ENCODE results near the gene BCL7A.

BCL7A gene

GRCh38 chr12:122001466-122002209, 20.0 kb upstream of the BCL7A start:
- no peak for DNase-seq (ENCODE audit: low read depth)

DNA sequence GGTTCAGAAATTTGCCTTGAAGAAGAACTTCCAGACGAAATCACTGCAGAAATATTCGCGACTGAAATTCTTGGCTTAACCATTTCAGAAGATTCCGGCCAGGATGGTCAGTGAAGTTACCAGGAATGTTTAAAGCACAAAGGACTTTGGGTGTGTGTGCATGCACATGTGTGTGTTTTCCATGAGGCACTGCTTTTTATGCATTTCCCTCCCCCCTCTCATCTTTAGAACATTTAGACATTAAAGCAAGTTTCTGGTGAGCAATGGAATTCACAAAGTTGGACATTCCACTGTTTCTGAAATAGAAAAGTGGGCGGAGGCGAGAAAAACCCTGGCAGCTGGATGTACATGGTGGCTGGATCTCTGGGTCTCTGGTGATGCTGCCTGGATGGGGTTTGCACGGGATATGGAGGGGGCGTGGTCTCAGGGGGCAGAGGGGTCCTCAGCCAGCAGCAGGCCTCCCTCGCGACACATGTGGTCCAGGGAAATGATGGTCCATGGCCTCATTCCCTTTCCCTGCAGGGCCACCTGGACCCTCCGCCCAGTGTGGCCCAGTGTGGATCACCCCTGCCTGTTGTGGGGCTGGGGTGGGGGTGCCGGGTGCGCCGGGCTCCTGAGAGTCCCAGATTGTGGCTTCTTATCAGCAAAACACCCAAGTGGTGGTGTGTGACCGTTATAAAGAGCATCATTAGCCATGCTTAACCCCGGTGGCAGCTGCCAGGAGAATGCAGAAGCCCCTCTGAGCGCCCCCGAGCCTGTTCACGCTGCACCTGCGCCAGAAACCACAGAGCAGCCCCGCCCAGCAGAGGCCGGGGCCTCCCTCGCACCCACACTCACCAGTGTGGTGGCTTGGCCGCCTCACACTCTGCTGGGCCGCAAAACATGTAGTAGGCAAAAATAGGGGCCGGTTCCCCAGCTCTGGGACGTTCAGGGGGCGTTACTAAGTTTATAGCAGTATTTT, 17.8 kb upstream of the BCL7A start:
- no peak for DNase-seq (ENCODE audit: low read depth)

- DNase-seq (ENCODE audit: low read depth): no peak
Observed at GRCh38 chr12:122004633-122005071, 17.0 kb upstream of the BCL7A start.

- no peak for DNase-seq (ENCODE audit: low read depth)
Observed at GRCh38 chr12:122005252-122005776, 16.4 kb upstream of the BCL7A start.

DNA sequence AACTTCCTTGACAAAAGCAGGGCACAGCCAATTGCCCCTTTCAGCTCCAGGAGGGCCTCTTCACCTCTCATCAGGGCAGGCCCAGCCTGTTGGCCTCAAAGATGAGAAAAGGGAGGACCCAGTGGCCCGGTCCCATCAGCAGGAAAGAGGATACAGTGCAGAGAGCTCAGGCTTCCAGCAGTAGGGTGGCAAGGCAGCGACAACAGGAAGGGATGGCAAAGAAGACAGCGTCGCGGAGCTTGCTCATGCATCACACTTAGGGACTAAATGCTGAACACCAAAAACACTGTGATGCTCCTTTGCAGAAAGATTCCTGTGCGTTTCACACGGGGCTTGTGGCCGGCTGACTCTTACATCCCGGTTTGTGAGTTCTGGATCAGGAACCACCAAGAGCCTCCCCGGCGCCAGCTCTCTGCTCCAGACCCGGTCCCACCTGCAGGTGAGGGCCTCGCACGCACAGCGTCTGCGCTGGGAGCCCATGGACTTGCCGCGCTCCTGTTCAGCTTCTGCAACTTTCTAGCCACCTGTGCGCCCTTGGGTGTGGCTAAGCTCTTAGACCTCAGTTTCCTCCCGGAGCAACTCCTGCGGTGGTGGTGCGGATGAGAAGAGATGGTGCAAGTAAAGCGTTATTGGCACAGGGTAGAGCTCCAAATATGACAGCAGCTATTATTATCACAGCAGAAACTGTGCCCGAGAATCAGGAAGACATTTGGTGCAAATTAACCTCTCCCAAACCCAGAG, 15.3 kb upstream of the BCL7A start:
- no peak for DNase-seq (ENCODE audit: low read depth)

DNA sequence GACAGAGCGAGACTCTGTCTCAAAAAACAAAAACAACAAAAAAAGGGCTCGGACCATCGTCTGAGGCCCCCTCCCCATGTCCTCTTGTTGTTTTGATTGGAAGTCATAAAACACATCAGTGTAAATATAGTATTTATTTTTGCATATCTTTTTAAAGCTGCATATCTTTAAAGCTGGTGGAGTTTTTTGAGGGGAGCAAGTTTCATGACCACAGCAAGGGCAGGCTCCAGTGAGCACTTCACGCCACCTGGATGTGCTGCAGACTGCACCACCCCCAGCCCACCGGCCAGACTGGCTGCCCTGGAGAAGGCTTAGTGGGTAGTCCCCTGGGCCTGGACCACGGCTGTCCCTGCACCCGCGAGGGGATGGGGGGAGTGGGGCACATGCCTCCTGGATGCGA, 11.9 kb upstream of the BCL7A start:
- no peak for DNase-seq (ENCODE audit: low read depth)

DNA sequence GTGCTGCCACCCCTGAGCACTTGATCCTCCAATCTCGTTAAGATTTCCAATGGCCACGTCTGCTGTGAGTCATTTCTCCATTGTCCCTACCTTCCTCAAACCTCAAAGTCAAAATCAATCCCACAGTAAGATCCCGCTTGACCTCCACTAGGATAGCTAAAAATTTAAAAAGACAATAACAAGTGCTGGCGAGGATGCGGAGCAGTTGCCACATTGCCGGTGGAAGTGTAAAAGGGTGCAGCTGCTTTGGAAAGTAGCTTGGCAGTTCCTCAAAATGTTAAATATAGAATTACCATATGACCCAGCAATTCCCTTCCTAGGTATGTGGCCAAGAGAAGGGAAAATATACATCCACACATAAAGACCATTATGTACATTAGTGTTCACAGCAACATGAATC, 9.5 kb upstream of the BCL7A start:
- no peak for DNase-seq (ENCODE audit: low read depth)

DNA sequence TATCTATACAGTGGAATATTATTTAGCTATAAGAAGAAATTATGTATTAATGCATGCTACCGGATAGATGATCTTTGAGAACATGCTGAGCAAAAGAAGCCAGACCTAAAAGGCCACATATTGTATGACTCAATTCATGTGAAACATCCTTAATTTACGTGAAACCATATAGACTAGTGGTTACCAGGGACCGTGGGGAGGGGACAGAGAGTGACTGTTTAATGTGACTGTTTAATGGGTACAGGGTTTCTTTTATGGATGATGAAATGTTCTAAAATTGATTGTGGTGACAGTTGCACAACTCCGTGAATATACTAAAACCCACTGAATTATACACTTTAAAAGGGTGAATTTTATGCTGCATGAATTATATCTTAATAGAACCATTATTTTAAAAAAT, 8.5 kb upstream of the BCL7A start:
- DNase-seq (ENCODE audit: low read depth): no peak

- DNase-seq (ENCODE audit: low read depth): no peak
Observed at GRCh38 chr12:122013791-122014590, 7.7 kb upstream of the BCL7A start.

DNA sequence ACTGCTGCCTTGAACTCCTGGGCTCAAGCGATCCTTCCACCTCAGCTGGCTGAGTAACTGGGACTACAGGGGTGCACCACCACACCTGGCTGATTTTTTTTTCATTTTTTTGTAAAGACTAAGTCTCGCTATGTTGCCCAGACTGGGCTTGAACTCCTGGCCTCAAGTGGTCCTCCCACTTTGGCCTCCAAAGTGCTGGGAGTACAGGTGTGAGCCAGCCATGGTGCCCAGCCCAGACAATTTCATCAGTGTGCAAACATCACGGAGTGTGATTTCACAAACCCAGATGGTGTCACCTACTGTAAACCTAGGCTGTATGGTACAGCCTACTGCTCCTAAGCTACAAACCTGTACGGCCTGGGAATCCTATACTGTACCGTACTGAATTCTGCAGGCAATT, 6.9 kb upstream of the BCL7A start:
- no peak for DNase-seq (ENCODE audit: low read depth)

GRCh38 chr12:122018457-122018856, 3.2 kb upstream of the BCL7A start:
- DNase-seq (ENCODE audit: low read depth): no peak

DNA sequence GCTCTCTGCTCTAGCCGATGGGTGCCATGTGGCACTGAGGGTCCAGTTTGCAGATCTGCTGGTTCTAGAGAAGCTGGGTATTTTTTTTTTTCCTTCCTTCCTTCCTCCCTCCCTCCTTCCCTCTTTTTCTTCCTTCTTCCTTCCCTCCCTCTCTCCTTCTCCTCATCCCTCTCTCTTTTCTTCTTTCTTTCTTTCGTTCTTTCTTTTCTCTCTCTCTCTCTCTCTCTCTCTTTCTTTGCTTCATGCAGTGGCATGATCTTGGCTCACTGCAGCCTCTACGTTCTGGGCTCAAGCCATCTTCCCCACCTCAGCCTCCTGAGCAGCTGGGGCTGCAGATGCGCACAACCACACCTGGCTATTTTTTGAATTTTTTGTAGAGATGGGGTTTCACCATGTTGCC, 2.7 kb upstream of the BCL7A start:
- DNase-seq (ENCODE audit: low read depth): no peak

DNA sequence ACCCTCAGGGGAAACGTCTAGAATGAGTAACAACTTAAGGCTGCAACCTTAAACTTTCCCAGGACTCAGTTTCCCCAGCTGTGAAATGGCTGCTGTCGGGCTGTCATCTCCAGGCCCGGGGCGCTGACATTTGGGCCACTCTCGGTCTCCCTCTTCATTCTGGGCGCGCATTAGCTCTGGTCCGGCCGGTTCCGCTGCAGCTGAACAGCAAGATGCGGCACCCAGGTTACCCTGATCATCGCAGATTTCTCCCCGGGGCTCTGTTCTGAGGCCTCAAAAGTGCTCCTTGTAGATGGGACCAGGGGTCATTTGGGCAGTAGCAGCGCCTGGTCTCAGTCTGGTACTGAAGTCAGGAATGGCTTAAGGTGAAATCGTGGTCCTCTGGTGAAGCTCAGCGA, 890 bp upstream of the BCL7A start:
- no peak for DNase-seq (ENCODE audit: low read depth)

GRCh38 chr12:122021193-122021821, 377 bp upstream of the BCL7A start:
- no peak for DNase-seq (ENCODE audit: low read depth)

DNA sequence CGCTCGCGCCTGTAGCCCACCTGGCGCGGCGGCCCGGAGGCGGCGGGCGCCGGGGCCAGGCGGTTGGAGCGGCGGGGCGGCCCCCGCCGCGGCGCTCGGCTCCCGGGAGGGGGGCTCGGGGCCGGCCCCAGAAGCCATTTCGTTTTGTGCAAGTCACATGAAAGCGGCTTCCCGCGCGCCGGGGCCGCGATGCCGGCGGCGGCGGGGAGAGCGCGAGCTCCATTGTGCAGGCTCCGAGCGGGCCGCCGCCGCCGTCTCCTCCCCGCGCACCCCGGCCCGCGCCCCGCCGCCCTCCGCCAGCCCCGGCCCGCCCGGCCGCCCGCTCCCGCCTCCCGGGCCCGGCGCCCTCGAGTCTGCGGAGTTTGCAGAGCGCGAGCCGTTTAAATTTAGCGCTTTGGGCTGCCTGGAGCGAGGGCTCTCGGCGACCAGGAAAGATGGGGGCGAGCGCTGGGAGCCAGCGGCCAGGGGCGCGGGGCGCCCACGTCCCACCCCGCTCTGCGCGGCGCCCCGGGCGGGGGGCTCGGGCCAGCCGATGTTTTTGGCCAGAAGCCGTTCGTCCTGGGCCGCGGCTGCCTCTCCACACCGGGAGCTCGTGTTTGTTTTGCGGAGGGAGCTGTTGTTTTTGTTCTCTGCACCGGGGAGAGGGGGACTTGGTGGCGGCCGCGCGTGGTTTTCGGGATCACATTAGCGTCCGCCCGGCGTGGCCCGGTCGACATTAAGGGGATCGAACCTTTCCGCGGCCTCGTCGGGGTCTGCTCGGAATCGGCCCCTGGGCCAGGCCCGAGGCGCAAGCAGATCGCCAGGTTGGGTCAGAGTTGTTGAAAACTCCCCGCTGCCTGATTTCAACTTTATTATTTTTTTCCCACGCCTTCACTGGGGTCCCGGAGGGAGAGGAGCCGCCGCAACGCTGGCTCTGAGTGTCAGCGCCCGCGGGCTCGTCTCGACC, 982 bp downstream of the BCL7A start:
- no peak for DNase-seq (ENCODE audit: low read depth)

DNA sequence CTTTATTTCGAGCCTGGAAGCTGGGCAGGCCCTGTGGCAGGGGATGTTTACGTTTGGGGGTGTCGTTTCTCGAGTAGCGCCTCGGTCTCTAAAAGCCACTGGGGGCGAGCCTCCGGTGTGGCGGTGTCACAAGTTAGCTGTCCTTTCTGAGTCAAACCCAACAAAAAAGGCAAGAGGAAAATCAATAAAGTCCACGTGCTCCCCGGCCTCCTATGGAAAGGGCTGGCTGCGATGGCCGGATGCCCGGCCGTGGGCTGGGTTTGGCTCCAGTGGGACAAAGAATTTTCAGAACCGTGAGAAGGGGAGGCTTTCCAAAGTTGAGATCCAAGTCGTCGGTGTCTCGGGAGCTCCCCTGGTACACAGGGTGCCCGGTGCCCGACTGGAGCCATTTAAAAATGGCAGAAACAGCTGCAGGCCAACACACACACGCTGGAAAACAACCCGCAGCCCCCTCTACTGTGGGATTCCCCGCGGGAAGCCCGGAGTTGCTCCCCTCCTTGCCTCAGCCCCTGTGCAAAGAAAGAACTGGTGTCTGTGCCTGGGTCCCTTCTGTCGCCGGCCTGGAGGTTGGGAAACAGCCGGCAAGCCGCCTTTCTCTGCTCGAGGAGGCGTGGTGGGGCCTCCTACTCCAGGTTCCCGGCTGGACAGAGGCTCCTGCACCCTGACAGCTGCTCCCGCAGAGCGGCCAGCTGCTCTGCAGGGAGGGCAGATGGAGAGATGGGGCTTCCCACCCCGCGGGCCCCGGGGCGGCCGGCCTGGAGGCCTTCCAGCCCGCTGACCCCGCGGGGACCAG, 1.9 kb downstream of the BCL7A start:
- no peak for DNase-seq (ENCODE audit: low read depth)

GRCh38 chr12:122024132-122024785, 2.6 kb downstream of the BCL7A start:
- DNase-seq (ENCODE audit: low read depth): no peak

- no peak for DNase-seq (ENCODE audit: low read depth)
Observed at GRCh38 chr12:122026706-122027333, 5.1 kb downstream of the BCL7A start.

Data from activated T-cell treated with anti-CD3 and anti-CD28 coated beads for 1 hour (primary cell).